Immature natural killer cell (primary cell): ENCODE data around the gene MDP1. TPM values are rescaled to one million over a fixed set of nuclear protein-coding genes. Genes with fewer than 3 reads are reported as not detected.
A peak's percentile ranks its signal among the peaks of the same experiment; 100 is the strongest.
"Not testable (repeated sequence)": the region's sequence is repeated elsewhere in the genome, so short reads cannot be mapped to it uniquely, and the experiment has no call there.

Experiments used
- DNase-seq, 3 donors: peaks; one replicate each; pipeline ENCODE4 v3.0.0; 2022; ENCODE audit warnings: mixed read lengths in 1 of 3
- H3K27ac Mint-ChIP-seq, 6 donors: one replicate each; pipeline ENCODE4 v1.8.0; 2020; ENCODE audit warnings: mixed read lengths in 6 of 6, mild to moderate bottlenecking in 5 of 6, inconsistent platforms in 4 of 6, moderate library complexity in 3 of 6
- H3K27me3 Mint-ChIP-seq, 3 donors: one replicate each; pipeline ENCODE4 v1.8.0; 2020 to 2021; ENCODE audit warnings: low read depth in 3 of 3, mild to moderate bottlenecking in 3 of 3, mixed read lengths in 3 of 3, moderate library complexity in 3 of 3, inconsistent platforms in 1 of 3
- H3K36me3 Mint-ChIP-seq, 3 donors: one replicate each; pipeline ENCODE4 v1.8.0; 2020; ENCODE audit warnings: mixed read lengths in 3 of 3, inconsistent platforms in 2 of 3, mild to moderate bottlenecking in 2 of 3
- H3K4me1 Mint-ChIP-seq, 2 donors: one replicate each; pipeline ENCODE4 v1.8.0; 2020; ENCODE audit warnings: inconsistent platforms in 2 of 2, mild to moderate bottlenecking in 2 of 2, mixed read lengths in 2 of 2, moderate library complexity in 1 of 2
- H3K4me3 Mint-ChIP-seq, 5 donors: one replicate each; pipeline ENCODE4 v1.8.0; 2020; ENCODE audit warnings: mild to moderate bottlenecking in 5 of 5, mixed read lengths in 5 of 5, inconsistent platforms in 3 of 5, moderate library complexity in 3 of 5
- H3K9me3 Mint-ChIP-seq, 6 donors: one replicate each; pipeline ENCODE4 v1.8.0; 2020; ENCODE audit warnings: mild to moderate bottlenecking in 6 of 6, mixed read lengths in 6 of 6, inconsistent platforms in 4 of 6, moderate library complexity in 3 of 6
- polyA plus RNA-seq, 3 donors: library from polyadenylated mRNA; unstranded; fragments of 300-500 nt; fragmentation: Illumina TruSeq; gene quantifications; one replicate each; pipeline ENCODE4 v1.2.3, GENCODE V29; 2021

Gene MDP1
- polyA plus RNA-seq, 3 donors from 2014 or later, result 29.2 to 45.5 (median 29.5) TPM

DNA sequence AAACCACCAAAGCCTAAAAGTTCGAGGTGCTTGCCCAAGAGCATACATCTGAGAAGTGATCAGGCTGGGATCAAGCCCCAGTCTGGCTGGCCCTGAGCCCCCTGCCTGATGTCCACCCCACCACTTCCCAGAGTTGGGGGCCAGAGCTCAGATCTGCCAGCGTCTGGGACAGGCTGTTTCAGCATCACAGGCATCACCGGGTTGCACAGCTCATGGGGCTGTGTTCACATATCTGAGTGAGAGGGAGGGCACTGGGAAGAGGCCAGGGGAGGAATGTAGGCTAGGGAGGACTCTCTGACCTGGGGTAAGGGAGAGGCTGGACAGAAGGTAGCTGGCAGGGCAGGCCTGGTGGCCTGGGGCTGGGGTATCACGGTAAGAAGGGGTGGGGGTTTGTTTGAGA is 41.1 kb upstream of the MDP1 start:
- Mint-ChIP-seq H3K4me1 (no peaks in the 10 kb centered on the region), H3K27me3 (no peaks in the 10 kb centered on the region), H3K4me3 (no peak overlapping the region), H3K27ac (no peak overlapping the region), H3K9me3 (no peaks in the 10 kb centered on the region), H3K36me3 (peaks cover 0 to 23% (median 6%) of the 10 kb centered on the region in 3 donors)
- DNase-seq, result no peak

DNA sequence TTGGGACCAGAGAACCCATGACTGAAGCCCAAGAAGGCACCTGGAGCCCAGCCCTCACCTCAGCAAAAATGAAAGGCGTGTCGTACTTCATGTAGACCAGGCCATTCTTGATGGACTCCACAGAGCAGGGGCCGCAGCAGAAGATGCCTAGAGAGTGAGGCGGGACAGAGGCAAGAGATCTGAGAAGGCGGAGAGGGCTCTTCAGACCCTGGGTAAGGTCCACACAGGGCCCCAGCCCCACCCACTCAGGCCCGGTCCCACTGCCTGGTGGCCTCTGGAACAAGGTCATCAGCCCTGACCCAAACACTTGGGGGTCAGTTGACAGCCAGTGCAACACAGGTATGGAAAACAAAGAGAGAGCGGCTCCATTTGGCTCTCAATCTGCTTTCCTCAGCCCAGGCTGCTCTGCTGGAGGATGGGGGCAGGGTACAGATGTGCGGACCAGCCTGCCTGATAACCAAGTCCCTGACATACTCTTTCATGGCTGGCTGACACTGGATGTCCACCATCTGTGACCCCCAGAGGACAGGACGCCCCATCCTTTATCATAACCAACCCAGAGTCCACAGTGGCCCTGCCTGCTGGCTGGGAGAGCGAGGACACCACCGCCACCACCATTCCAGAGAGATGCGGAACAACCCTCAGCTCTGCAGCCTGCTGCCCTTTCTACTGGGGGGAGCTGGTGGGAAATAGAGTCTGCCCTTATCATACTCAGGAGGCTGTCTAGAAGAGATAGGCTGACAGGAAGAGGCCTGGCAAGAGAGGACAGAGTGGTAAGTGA is 40.3 kb upstream of the MDP1 start:
- H3K27ac Mint-ChIP-seq, result peak overlapping the region in 2 of 6 donors; percentile 26 to 40
- H3K27me3 Mint-ChIP-seq, result no peaks in the 10 kb centered on the region
- H3K4me3 Mint-ChIP-seq, result no peak overlapping the region
- H3K36me3 Mint-ChIP-seq, result peaks cover 6 to 24% (median 6%) of the 10 kb centered on the region in 3 donors
- H3K4me1 Mint-ChIP-seq, result no peaks in the 10 kb centered on the region
- no peaks in the 10 kb centered on the region for H3K9me3 Mint-ChIP-seq
- DNase-seq, result no peak

DNA sequence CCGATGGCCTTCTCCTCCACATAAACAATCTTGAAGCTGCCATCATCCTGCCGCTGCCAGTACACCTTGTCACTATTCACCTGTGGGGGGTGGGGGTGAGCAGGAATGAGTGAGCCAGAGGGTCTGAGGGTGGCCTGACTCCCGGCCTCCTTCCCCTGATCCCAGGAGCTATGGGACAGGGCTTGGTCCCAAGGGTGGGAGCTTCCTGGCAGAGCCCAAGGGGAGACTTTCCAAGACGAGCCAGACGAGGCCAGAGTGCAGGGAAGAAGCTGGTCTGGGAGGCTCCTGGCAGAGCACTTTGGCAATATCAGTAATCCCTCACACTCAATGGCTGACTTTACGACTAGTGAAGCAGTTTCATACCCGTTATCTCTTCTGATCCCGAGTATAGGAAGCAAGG is 39.6 kb upstream of the MDP1 start:
- Mint-ChIP-seq H3K4me1 (no peaks in the 10 kb centered on the region), H3K36me3 (peaks cover 6 to 21% (median 9%) of the 10 kb centered on the region in 3 donors), H3K27ac (peak overlapping the region in 1 of 6 donors; percentile 40)

DNA sequence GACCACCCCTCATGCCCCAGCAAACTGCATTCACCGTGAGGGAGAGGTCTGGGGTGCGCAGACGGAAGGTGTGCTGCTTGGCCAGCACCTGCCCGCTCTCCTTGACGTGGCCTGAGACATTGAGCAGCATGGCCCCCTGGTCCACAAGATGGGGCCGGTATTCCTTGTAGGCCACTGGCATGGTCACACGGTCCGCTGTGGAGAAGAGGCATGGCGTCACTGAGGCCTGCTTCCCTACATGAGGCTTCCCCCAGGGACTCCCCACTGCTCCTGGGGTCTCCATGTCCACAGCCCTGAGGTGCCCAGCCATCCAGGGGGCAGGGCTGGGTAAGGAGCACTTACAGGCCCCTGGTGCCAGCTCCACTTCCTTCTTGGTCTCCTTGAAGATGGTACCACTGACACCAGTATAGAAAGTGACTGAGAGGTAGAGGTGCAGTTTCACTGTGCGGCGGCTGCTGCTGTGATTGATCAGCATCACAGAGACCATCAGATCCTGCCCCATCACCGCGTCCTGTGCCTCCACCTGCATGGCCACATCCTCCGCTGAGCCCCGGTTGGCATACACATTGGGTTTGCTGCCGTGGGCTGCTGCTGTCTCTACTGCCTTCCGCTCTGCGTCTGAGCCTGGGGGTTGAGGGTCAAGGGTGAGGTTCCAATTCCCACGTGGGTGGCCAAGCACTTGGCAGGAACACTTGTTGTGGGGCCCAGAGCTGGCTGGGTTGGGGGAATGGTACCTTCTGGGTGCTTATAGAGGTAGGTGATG is 38.9 kb upstream of the MDP1 start:
- no peak overlapping the region for H3K4me3 Mint-ChIP-seq
- DNase-seq, result no peak
- H3K27ac Mint-ChIP-seq, result no peak overlapping the region

More for the DNA sequence above, 39.6 kb upstream of the MDP1 start:
- no peaks in the 10 kb centered on the region for H3K9me3 Mint-ChIP-seq
- no peaks in the 10 kb centered on the region for H3K27me3 Mint-ChIP-seq
- H3K4me3 Mint-ChIP-seq, result no peak overlapping the region
- no peak for DNase-seq

DNA sequence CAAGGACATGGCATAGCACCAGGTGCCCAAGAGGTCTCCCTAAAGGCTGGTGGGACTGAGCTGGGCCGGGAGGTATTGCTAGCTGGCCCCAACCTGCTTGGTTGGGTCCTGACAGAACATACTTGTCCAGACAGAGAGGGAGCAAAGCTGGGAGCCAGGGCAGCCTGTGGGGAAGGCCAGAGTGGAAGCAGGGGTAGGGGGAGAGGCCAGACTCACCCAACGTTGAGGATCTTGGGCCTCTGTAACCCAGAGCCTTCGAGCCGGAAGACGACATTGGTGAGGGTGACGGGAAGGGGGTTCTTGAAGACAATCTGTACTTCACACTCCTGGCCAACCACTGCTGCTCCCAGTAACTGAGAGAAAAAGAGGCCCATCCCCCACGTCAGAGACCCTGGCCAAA is 38.1 kb upstream of the MDP1 start:
- Mint-ChIP-seq H3K4me1 (no peaks in the 10 kb centered on the region), H3K27ac (no peak overlapping the region), H3K36me3 (peaks cover 6 to 19% (median 11%) of the 10 kb centered on the region in 3 donors), H3K27me3 (no peaks in the 10 kb centered on the region), H3K9me3 (no peaks in the 10 kb centered on the region), H3K4me3 (no peak overlapping the region)
- no peak for DNase-seq

More for the DNA sequence above, 38.9 kb upstream of the MDP1 start:
- no peaks in the 10 kb centered on the region for H3K9me3 Mint-ChIP-seq
- H3K36me3 Mint-ChIP-seq, result peaks cover 6 to 19% (median 11%) of the 10 kb centered on the region in 3 donors
- no peaks in the 10 kb centered on the region for H3K27me3 Mint-ChIP-seq
- H3K4me1 Mint-ChIP-seq, result no peaks in the 10 kb centered on the region

DNA sequence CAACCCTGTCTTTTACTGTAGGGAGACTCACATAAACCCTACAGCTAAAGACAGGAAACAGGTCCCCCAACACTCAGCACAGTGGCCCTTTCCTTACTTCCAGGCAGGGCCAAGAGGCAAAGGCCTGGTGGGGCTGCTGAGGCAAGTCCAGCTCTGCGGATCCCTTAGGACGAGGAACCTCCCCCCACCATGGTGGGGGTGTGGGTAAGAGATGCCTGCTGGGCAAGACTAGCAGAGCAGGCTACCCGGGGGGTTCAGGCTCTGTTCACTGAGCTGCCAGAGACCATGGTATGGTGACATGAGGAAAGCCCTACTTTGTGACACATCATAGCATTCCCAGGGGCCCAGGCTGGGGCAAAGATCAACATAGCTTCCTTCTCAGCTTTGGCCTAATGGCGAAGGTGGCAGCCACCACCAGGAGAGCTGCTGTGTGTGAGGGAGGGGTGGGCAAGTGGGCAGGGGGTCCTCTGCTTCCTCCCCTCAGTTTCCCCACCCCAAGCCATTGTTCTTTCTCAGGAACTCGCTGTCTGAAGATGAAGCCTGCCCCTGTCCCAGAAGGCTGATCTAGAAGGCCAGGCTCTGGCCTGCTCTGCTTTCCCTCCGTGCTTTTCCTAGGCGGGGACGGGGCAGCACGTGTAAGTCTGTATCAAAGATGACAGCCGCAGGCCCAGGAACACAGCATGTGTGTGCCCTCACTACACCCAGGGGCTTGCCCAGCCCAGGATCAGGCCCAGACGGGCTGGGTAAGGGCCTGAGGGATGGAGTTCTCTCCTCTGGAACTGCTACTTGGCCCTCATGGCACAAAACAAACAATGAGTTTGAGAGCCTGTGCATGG is 36.6 kb upstream of the MDP1 start:
- Mint-ChIP-seq H3K27ac (no peak overlapping the region), H3K27me3 (peaks cover 0 to 2% (median 0%) of the 10 kb centered on the region in 3 donors)

DNA sequence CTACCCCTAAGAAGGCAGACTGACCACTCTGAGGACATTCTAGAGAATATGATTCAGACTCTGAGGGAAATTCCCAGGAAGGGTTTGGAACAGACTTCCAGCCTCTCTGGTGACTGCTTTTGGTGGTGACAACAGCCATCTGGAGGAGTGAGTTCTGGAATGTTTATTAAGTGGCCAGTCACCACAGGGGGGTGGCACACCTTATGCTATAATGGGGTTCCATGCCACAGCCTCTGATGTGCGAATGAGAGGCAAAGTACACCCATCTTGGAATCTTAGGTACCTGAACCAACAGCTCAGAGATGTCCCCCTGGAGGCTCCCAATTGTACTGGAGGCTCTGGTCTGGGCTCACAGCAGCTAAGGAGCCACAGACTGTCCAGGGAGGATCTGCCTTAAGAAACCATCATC is 36.0 kb upstream of the MDP1 start:
- DNase-seq, result no peak
- H3K27ac Mint-ChIP-seq, result no peak overlapping the region
- H3K4me1 Mint-ChIP-seq, result peaks cover 11 to 13% of the 10 kb centered on the region in 2 donors
- H3K36me3 Mint-ChIP-seq, result peaks cover 6 to 16% (median 11%) of the 10 kb centered on the region in 3 donors
- H3K27me3 Mint-ChIP-seq, result peaks cover 0 to 4% (median 1%) of the 10 kb centered on the region in 3 donors
- H3K9me3 Mint-ChIP-seq, result no peaks in the 10 kb centered on the region
- H3K4me3 Mint-ChIP-seq, result no peak overlapping the region

More for the DNA sequence above, 36.6 kb upstream of the MDP1 start:
- Mint-ChIP-seq H3K4me1 (peaks cover 6 to 7% of the 10 kb centered on the region in 2 donors), H3K36me3 (peaks cover 6 to 16% (median 11%) of the 10 kb centered on the region in 3 donors), H3K4me3 (no peak overlapping the region), H3K9me3 (no peaks in the 10 kb centered on the region)
- DNase-seq, result no peak

DNA sequence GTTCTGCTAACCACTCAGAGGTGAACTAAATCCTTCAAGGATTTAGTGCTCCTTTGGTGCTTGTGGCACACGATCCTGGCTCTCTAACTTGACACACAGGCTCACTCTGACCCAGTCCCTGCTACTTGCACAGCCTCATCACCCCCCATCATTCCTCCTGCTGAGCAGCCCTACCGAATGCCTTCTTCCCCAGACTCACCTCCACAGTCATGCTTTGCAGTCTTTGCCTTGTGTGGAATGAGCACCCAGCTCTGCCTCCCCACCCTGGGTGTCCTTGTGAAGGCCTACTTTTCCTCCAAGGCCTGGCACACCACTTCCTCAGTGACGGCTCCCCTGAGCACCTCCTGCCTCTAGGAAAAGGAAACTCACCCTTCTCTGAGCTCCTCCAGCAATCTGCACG is 34.5 kb upstream of the MDP1 start:
- no peaks in the 10 kb centered on the region for H3K9me3 Mint-ChIP-seq
- H3K36me3 Mint-ChIP-seq, result peaks cover 5 to 13% (median 6%) of the 10 kb centered on the region in 3 donors
- H3K27me3 Mint-ChIP-seq, result peaks cover 0 to 4% (median 4%) of the 10 kb centered on the region in 3 donors
- H3K4me3 Mint-ChIP-seq, result no peak overlapping the region
- peaks cover 14 to 17% of the 10 kb centered on the region in 2 donors for H3K4me1 Mint-ChIP-seq
- peak overlapping the region in 3 of 6 donors; percentile 10 to 74 (median 32) for H3K27ac Mint-ChIP-seq
- DNase-seq, result no peak

DNA sequence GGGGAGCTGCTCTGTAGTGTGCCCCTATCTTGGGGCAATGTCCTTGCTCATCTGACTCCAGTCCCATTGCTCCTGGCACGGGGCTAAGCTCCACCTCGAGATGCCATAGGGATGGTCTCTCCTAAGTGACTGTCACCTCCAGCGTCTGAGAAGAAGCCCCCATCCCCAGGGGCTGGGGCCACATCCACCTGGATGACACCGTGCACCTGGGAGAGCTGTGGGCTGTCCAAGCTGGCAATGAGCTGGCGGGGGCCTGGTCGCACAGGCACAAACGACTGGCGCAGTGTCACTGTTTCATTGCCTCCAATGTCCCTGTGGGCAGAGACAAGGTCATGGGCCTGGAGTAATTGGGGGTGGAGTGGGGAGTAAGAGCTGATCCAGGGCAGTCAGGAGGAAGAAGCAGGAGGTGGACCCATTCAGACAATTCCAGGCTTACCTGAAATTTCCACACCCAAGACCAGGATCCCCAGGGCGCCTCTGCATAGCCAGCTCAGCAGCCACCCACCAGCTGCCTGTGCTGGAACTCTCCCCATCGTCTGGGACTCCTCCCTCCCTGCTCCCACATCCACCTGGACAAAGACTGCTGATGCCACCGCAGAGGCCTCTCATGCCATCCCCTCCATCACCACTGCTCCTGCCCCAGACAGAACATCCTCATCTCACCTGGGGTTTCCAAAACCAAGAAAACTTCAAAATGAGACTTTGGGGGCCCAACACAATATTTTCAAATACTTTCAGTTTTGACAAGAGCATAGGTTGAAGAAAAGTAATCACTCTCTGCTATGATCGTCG is 33.6 kb upstream of the MDP1 start:
- H3K4me3 Mint-ChIP-seq, result no peak overlapping the region
- no peak for DNase-seq
- peak overlapping the region in 2 of 6 donors; percentile 53 to 67 for H3K27ac Mint-ChIP-seq
- H3K4me1 Mint-ChIP-seq, result peaks cover 17 to 24% of the 10 kb centered on the region in 2 donors
- peaks cover 0 to 4% (median 4%) of the 10 kb centered on the region in 3 donors for H3K27me3 Mint-ChIP-seq
- H3K9me3 Mint-ChIP-seq, result no peaks in the 10 kb centered on the region
- peaks cover 5 to 10% (median 6%) of the 10 kb centered on the region in 3 donors for H3K36me3 Mint-ChIP-seq

DNA sequence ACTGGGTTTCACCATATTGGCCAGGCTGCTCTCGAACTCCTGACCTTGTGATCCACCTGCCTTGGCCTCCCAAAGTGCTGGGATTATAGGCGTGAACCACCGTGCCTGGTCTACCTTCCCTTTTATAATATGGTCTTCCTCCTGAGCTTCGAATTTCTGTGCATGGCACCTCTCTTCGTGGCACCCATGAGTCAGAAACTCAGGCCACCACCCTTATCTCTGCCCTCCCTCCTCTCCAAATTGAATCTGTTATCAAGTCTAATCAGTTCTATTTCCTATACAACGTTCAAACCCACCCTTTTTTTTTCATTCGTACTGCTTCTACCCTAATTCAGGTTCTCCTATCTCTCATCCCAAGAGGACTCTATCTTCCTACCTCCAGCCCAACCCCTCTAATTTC is 31.6 kb upstream of the MDP1 start:
- no peak for DNase-seq
- H3K27ac Mint-ChIP-seq, result peak overlapping the region; percentile 91 to 99 (median 94)
- H3K36me3 Mint-ChIP-seq, result peaks cover 4 to 6% (median 6%) of the 10 kb centered on the region in 3 donors
- H3K4me1 Mint-ChIP-seq, result peaks cover 33 to 41% of the 10 kb centered on the region in 2 donors
- H3K4me3 Mint-ChIP-seq, result peak overlapping the region; percentile 3 to 74 (median 67)
- H3K9me3 Mint-ChIP-seq, result no peaks in the 10 kb centered on the region
- peaks cover 3 to 13% (median 10%) of the 10 kb centered on the region in 3 donors for H3K27me3 Mint-ChIP-seq

DNA sequence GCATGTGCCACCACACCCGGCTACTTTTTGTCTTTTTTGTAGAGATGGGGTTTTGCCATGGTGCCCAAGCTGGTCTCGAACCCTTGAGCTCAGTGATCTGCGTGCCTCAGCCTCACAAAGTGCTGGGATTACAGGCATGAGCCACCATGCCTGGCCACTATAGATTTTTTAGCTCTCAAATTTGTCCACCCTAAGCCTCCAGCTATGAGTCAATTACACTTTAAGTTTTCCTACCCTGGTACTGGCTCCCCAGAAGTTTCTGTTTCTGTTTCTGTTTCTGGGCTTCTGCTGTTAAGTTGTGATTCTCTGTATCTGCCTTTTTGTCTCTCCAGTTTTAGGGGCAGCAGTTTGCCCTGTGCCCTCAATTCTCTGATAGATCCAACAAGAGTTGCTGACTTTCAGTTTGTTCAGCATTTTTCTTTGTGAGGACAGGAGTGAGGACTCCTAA is 30.9 kb upstream of the MDP1 start:
- peak; percentile 52 to 67 (median 59) for DNase-seq
- peaks cover 39 to 47% of the 10 kb centered on the region in 2 donors for H3K4me1 Mint-ChIP-seq
- peak overlapping the region; percentile 58 to 85 (median 79) for H3K4me3 Mint-ChIP-seq
- H3K36me3 Mint-ChIP-seq, result peaks cover 4 to 8% (median 5%) of the 10 kb centered on the region in 3 donors
- no peaks in the 10 kb centered on the region for H3K9me3 Mint-ChIP-seq
- peaks cover 5 to 16% (median 15%) of the 10 kb centered on the region in 3 donors for H3K27me3 Mint-ChIP-seq
- H3K27ac Mint-ChIP-seq, result peak overlapping the region; percentile 91 to 99 (median 95)

DNA sequence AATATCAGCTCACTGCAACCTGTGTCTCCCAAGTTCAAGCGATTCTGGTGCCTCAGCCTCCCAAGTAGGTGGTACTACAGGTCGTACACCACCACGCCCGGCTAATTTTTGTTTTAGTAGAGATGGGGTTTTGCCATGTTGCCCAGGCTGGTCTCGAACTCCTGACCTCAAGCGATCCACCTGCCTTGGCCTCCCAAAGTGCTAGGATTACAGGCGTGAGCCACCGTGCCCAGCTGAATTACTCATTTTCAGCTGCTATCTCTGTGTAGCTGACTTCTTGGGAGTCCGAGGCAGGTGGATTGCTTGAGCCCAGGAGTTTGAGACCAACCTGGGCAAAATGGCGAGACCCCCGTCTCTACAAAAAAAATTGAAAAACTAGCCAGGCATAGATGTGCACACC is 29.5 kb upstream of the MDP1 start:
- DNase-seq, H3K36me3 Mint-ChIP-seq, H3K9me3 Mint-ChIP-seq, H3K4me3 Mint-ChIP-seq: not testable (repeated sequence)
- Mint-ChIP-seq H3K27ac (peak overlapping the region; percentile 45 to 93 (median 88)), H3K4me1 (peaks cover 50 to 61% of the 10 kb centered on the region in 2 donors), H3K27me3 (peaks cover 6 to 20% (median 20%) of the 10 kb centered on the region in 3 donors)
